PC-9 (cell line): ENCODE measurements around the gene LTBP3. TPM values are rescaled to one million over a fixed set of nuclear protein-coding genes. Genes with fewer than 3 reads are reported as not detected.
A peak's percentile ranks its signal among the peaks of the same experiment; 100 is the strongest.
"Not testable (repeated sequence)": the region's sequence is repeated elsewhere in the genome, so short reads cannot be mapped to it uniquely, and the experiment has no call there.

ENCODE experiments used
- BruUV-seq: library from RNA; stranded (reverse); fragments of 400-500 nt; replicated peaks from 2 replicates; lab custom pipeline; 2021; lab: Mats Ljungman, UMichigan
- CTCF ChIA-PET: fragments of 300-600 bp; sonication (Branson Sonifier 250); formaldehyde crosslinking; loops from one replicate; lab custom pipeline; 2022; ENCODE audit warnings: antibody characterized with exemption; lab: Charles Lee
- POLR2A ChIA-PET: fragments of 300-600 bp; sonication (Branson Sonifier 250); formaldehyde crosslinking; loops from one replicate; lab custom pipeline; 2022; ENCODE audit warnings: antibody characterized with exemption; ENCODE audit not compliant: unreplicated experiment; lab: Charles Lee
- DNase-seq, 2 experiments: peaks; one replicate each; pipeline versions ENCODE4 v3.0.0 to v3.0.0-alpha.2; 2015 to 2022; ENCODE audit warnings: mixed read lengths in 1 of 2
- H2AFZ ChIP-seq: fragments of 200-600 bp; sonication (generic); 2 replicates; pipeline ENCODE4 v1.8.1; 2017; ENCODE audit warnings: antibody characterized with exemption
- H3F3A ChIP-seq: fragments of 200-600 bp; sonication (generic); 2 replicates; pipeline ENCODE4 v1.8.1; 2017; ENCODE audit warnings: antibody characterized with exemption, mild to moderate bottlenecking, low read depth; ENCODE audit not compliant: insufficient read depth
- H3K27ac ChIP-seq: fragments of 200-600 bp; sonication (generic); 2 replicates; pipeline ENCODE4 v1.6.1; 2016; ENCODE audit warnings: mixed run types
- H3K27me3 ChIP-seq: fragments of 200-600 bp; sonication (generic); 2 replicates; pipeline ENCODE4 v1.6.1; 2016; ENCODE audit warnings: low read depth, mixed run types; ENCODE audit not compliant: insufficient read depth
- H3K36me3 ChIP-seq: fragments of 200-600 bp; sonication (generic); 2 replicates; pipeline ENCODE4 v1.6.1; 2016; ENCODE audit warnings: low read depth, mixed run types
- H3K4me1 ChIP-seq: fragments of 200-600 bp; sonication (generic); replicated peaks from 2 replicates; pipeline ENCODE4 v1.6.1; 2016; ENCODE audit warnings: mixed run types; ENCODE audit not compliant: insufficient read depth
- H3K4me2 ChIP-seq: fragments of 200-600 bp; sonication (generic); 2 replicates; pipeline ENCODE4 v1.6.1; 2017; ENCODE audit warnings: mixed run types
- H3K4me3 ChIP-seq: fragments of 200-600 bp; sonication (generic); 2 replicates; pipeline ENCODE4 v1.6.1; 2016; ENCODE audit warnings: mixed run types
- H3K79me2 ChIP-seq: fragments of 200-600 bp; sonication (generic); 2 replicates; pipeline ENCODE4 v1.6.1; 2017; ENCODE audit warnings: low read depth, mixed run types
- H3K9me2 ChIP-seq: fragments of 200-600 bp; sonication (generic); 2 replicates; pipeline ENCODE4 v1.8.1; 2017; ENCODE audit warnings: mild to moderate bottlenecking; ENCODE audit not compliant: insufficient read depth
- H3K9me3 ChIP-seq: fragments of 200-600 bp; sonication (generic); 2 replicates; pipeline ENCODE4 v1.8.1; 2016; ENCODE audit warnings: low read depth; ENCODE audit not compliant: insufficient read depth
- H4K20me1 ChIP-seq: fragments of 200-600 bp; sonication (generic); 2 replicates; pipeline ENCODE4 v1.8.1; 2017; ENCODE audit not compliant: insufficient read depth
- EZH2 ChIP-seq: fragments of 200-600 bp; sonication (generic); IDR thresholded peaks from 2 replicates; pipeline ENCODE4 v1.8.0; 2017; ENCODE audit warnings: antibody characterized with exemption, low read depth
- intact Hi-C: fragments of 100-400 bp; cut with micrococcal nuclease; formaldehyde crosslinking; loops from one replicate; pipeline ENCODE4 v1.10.0; 2022; ENCODE audit not compliant: unreplicated experiment
- total RNA-seq: library from RNA; stranded (reverse); gene quantifications from 2 replicates; pipeline ENCODE4 v1.2.3, GENCODE V29; 2021
- TF ChIP-seq, protein P1 (sequence below): fragments of 200-600 bp; sonication (generic); conservative IDR thresholded peaks from 2 replicates; pipeline ENCODE4 v1.6.1; 2017; ENCODE audit warnings: mixed run types, antibody characterized with exemption, mild to moderate bottlenecking, moderate library complexity

The LTBP3 gene
- total RNA-seq, 1 experiment from 2014 or later, result 455 TPM

DNA sequence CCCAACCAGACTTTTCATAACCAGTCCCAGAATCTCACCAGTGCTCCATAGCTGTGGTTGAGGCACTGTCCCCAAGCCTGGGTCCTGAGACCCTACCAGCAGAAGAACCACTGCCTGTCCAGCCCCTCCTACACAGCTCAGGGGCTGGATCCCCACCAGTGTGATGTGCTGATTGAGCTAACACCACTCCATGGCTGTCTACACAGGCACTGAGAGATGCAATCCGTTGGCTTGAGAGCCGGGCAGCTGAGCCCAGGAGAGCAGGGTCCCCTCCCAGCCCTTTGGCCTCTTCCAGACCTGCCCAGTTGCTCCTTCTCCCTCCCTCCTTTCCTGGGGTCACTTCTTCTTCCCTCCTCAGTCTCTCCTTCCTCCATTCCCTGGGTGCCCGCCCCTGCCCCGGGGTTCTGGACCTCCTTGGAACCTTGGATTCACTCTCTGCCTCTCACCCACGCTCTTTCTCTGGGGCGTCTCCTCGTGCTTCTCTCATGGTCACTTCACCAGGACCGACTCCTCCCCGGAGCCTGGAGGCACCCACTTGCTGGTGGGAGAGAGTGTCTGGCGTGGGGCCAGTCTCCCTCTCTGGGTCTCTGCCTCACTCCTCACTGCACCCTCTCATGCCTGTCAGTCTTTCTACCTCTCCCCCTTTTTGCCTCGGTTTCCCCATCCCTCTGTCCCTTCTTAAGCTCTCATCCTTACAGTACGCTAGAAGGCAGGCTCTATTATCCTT is 34.0 kb downstream of the LTBP3 start:
- ChIA-PET CTCF (interaction anchor here (0.8 kb wide), 1 partner anchor 208 kb away, joined by 3 read pairs; no protein-coding TSS in a partner anchor), POLR2A (interaction anchor here (0.5 kb wide), 1 partner anchor 17 kb away, joined by 15 read pairs; no protein-coding TSS in a partner anchor)
- Histone ChIP-seq H2AFZ (no peak overlapping the region), H3K4me1 (peaks cover 13% of the 10 kb centered on the region), H3K4me2 (peak overlapping the region; percentile 64), H3K9me3 (no peaks in the 10 kb centered on the region), H3K27me3 (no peaks in the 10 kb centered on the region), H3K36me3 (peaks cover 21% of the 10 kb centered on the region; the same call in 1 of the 2 replicates), H3K79me2 (peaks cover 17% of the 10 kb centered on the region), H3F3A (peaks cover 8% of the 10 kb centered on the region; the same call in 1 of the 2 replicates), H4K20me1 (no peaks in the 10 kb centered on the region; the same call in 1 of the 2 replicates), H3K4me3 (peak overlapping the region; percentile 40; the same call in 1 of the 2 replicates), H3K27ac (no peak overlapping the region), H3K9me2 (no peaks in the 10 kb centered on the region)
- intact Hi-C loops, result no loop called here
- no TSS peak for BruUV-seq
- TF ChIP-seq EZH2, result no peak
- TF ChIP-seq, protein P1, sequence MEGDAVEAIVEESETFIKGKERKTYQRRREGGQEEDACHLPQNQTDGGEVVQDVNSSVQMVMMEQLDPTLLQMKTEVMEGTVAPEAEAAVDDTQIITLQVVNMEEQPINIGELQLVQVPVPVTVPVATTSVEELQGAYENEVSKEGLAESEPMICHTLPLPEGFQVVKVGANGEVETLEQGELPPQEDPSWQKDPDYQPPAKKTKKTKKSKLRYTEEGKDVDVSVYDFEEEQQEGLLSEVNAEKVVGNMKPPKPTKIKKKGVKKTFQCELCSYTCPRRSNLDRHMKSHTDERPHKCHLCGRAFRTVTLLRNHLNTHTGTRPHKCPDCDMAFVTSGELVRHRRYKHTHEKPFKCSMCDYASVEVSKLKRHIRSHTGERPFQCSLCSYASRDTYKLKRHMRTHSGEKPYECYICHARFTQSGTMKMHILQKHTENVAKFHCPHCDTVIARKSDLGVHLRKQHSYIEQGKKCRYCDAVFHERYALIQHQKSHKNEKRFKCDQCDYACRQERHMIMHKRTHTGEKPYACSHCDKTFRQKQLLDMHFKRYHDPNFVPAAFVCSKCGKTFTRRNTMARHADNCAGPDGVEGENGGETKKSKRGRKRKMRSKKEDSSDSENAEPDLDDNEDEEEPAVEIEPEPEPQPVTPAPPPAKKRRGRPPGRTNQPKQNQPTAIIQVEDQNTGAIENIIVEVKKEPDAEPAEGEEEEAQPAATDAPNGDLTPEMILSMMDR, result no peak
- DNase-seq, result no peak

DNA sequence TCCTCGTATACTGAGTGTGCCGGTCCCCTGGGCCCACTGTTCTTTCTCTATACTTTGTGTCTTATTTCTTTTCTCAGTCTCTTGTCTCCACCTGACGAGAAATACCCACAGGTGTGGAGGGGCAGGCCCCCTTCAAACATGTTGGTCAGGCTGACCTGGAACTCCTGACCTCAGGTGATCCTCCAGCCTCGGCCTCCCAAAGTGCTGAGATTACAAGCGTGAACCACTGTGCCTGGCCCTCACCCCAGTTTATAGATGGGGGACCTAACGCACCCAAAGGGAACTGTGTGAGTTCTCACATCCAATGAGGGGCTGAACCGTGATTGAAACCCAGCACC is 34.6 kb downstream of the LTBP3 start:
- H3K9me3 ChIP-seq, intact Hi-C loops, POLR2A ChIA-PET, H3K9me2 ChIP-seq, H3K4me3 ChIP-seq, H2AFZ ChIP-seq, H3K4me2 ChIP-seq, H3K27me3 ChIP-seq, CTCF ChIA-PET, H4K20me1 ChIP-seq, BruUV-seq, H3K27ac ChIP-seq, DNase-seq: not testable (repeated sequence)
- Histone ChIP-seq H3K36me3 (peaks cover 21% of the 10 kb centered on the region; the same call in 1 of the 2 replicates), H3K79me2 (peaks cover 17% of the 10 kb centered on the region), H3K4me1 (peaks cover 13% of the 10 kb centered on the region), H3F3A (peaks cover 11% of the 10 kb centered on the region; the same call in 1 of the 2 replicates)

DNA sequence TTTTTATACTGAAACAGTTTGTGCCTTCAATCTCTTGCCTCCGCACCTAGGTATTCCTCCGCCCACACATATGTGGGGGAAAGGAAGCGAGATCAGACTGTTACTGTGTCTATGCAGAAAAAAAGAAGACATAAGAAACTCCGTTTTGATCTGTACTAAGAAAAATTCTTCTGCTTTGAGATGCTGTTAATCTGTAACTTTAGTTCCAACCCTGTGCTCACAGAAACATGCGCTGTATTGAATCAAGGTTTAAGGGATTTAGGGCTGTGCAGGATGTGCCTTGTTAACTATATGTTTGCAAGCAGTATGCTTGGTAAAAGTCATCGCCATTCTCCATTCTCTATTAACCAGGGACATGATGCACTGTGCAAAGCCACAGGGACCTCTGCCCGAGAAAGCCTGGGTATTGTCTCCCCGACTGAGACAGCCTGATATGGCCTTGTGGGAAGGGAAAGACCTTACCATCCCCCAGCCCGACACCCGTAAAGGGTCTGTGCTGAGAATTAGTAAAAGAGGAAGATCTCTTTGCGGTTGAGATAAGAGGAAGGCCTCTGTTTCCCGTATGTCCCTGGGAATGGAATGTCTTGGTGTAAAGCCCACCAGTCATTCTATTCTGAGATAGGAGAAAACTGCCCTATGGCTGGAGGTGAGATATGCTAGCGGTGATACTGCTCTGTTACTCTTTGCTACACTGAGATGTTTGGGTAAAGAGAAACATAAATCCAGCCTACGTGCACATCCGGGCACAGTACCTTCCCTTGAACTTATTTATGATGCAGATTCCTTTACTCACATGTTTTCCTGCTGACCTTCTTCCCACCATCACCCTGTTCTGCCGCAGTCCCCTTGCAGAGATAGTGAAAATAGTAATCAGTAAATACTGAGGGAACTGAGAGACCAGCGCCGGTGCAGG is 35.2 kb downstream of the LTBP3 start:
- DNase-seq, H3K9me3 ChIP-seq, H2AFZ ChIP-seq, H3K4me3 ChIP-seq, H3K27ac ChIP-seq, BruUV-seq, H3K27me3 ChIP-seq, CTCF ChIA-PET, intact Hi-C loops, H3K9me2 ChIP-seq, H3K4me2 ChIP-seq, POLR2A ChIA-PET, H4K20me1 ChIP-seq: not testable (repeated sequence)
- peaks cover 18% of the 10 kb centered on the region; the same call in 1 of the 2 replicates for H3K36me3 ChIP-seq
- H3K79me2 ChIP-seq, result peaks cover 17% of the 10 kb centered on the region
- H3K4me1 ChIP-seq, result peaks cover 13% of the 10 kb centered on the region
- peaks cover 11% of the 10 kb centered on the region; the same call in 1 of the 2 replicates for H3F3A ChIP-seq

DNA sequence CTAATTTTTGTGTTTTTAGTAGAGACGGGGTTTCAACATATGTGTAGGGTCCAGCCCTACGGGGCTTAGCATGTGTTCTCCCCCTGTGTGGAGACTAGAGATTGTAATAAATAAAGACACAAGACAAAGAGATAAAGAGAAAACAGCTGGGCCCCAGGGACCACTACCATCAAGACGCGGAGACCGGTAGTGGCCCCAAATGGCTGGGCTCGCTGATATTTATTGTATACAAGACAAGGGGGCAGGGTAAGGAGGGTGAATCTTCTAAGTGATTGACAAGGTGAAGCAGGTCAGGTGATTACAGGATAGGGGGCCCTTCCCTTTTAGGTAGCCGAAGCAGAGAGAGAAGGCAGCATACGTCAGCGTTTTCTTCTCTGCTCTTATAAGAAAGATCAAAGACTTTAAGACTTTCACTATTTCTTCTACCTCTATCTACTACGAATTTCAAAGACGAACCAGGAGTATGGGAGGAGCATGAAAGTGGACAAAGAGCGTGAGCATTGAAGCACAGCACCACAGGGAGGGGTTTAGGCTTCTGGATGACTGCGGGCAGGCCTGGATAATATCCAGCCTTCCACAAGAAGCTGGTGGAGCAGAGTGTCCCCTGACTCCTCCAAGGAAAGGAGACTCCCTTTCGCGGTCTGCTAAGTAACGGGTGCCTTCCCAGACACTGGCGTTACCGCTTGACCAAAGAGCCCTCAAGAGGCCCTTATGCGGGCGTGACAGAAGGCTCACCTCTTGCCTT is 36.2 kb downstream of the LTBP3 start:
- not testable (repeated sequence) for H4K20me1 ChIP-seq

DNA sequence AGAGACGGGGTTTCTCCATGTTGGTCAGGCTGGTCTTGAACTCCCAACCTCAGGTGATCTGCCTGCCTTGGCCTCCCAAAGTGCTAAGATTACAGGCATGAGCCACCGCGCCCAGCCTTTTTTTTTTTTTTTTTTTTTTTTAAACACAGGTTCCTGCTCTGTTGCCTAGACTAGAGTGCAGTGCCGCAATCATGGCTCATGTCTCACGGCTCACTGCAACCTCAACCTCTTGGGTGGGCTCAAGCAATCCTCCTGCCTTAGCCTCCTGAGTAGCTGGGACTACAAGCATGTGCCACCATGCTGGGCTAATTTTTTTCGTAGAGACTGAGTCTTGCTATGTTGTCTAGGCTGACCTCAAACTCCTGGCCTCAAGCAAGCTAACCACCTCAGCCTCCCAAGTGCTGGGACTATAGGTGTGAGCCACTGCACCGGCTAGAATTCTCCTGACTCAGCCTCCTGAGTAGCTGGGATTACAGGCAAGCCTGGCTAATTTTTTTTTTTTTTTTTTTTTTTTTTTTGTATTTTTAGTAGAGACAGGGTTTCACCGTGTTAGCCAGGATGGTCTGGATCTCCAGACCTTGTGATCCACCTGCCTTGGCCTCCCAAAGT is 39.1 kb downstream of the LTBP3 start:
- POLR2A ChIA-PET, result interaction anchor here (0.7 kb wide), 2 partner anchors 20 to 114 kb away, joined by 12 to 17 read pairs; partner anchors contain the start of gene MALAT1
- H3K79me2 ChIP-seq, H2AFZ ChIP-seq, DNase-seq, H3K4me1 ChIP-seq, intact Hi-C loops, H3K4me2 ChIP-seq, BruUV-seq, H3K36me3 ChIP-seq, H3K9me2 ChIP-seq, H3K27me3 ChIP-seq, H4K20me1 ChIP-seq, H3K27ac ChIP-seq, H3K4me3 ChIP-seq, H3K9me3 ChIP-seq: not testable (repeated sequence)
- peaks cover 39% of the 10 kb centered on the region for H3F3A ChIP-seq
- CTCF ChIA-PET, result interaction anchor here (0.6 kb wide), 1 partner anchor 550 kb away, joined by 11 read pairs; no protein-coding TSS in a partner anchor

More for the DNA sequence above, 36.2 kb downstream of the LTBP3 start:
- H3K79me2 ChIP-seq, result peaks cover 17% of the 10 kb centered on the region
- H3K27me3 ChIP-seq, DNase-seq, H3K36me3 ChIP-seq, H3K9me2 ChIP-seq, H3K9me3 ChIP-seq, H3K4me2 ChIP-seq, POLR2A ChIA-PET, H3K4me3 ChIP-seq, BruUV-seq, CTCF ChIA-PET, intact Hi-C loops, H2AFZ ChIP-seq, H3K27ac ChIP-seq: not testable (repeated sequence)
- H3F3A ChIP-seq, result peaks cover 18% of the 10 kb centered on the region
- peaks cover 13% of the 10 kb centered on the region for H3K4me1 ChIP-seq
